Superior temporal gyrus (tissue), 1 donor: ENCODE results near the gene EIF2B4.
"Not testable (repeated sequence)": the region's sequence is repeated elsewhere in the genome, so short reads cannot be mapped to it uniquely, and the experiment has no call there.

ENCODE experiments used
- DNase-seq: peaks from one replicate; pipeline ENCODE4 v3.0.0-alpha.2; 2016; ENCODE audit errors: extremely low spot score

EIF2B4 gene

DNA sequence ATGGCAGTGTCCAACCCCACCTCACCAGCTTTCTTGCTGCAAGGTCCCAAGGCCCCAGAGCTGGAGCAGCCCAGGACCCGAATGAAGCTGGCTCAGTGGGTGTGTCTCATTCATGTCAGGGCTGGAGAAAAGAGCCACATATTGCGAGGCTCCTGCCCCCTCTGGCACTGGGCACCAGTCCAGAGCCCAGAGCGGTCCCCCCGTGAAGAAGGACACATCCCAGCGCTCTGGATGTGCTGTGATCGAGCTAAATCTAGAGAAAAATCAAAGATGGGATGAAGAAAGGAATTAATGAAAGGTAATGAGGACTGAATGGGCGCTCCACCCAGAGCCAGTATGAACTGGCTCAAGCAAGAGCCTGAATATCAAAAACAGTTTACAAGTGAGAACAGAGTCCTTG lies 34.0 kb downstream of the EIF2B4 start:
- DNase-seq = no peak

- no peak for DNase-seq
These were observed 34.8 kb downstream of the EIF2B4 start for GRCh38 chr2:27335311-27335710.

DNA sequence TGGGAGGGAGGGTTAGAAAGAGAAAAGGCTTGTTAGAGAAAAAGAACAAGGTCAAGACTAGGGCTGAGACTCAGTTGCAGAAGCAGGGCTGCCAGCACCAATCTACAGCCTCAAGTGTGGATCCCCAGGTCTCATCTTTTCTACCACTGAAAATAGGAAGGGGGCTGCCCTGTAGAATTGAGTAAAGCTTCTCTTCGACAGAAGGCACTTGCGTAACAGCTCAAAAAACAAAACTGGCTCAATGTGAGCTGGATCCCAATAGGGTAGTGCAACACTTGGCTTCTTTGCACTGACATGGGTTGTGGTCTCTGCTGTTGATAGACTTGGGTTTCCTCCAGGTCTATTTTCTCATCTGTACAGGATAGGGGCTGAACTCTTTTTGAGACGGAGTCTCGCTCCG lies 45.4 kb downstream of the EIF2B4 start:
- no peak for DNase-seq

DNA sequence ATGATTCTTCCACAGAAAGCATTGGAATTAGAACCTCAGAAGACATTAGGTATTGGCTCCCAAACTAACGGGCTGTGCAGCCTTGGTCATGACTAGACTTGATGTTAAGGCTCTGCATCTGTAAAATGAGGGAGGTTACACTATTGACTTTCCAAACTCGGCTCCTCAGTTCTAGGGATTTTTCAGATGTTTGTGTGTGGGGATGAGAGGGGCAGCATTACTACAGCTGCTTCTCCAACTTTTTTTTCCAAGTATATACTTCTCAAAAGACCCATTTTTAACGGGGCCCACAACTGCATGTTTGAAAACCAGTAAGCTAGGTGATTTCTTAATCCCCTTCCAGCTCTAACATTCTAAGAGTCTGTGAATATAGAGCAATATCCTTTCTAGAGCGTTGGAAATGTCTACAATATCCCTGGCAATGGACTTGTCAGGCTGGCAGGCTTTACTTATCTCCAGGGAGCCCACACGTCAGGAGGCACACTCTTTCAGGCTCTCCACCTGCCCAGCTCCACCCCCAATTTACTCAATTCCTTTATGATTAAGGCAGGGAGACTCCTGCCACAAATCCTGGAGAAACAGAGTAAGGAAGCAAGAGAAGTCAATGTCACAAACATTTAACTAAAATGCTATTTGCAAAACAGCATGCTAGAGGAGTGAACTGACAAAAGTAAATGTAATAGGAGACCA lies 46.4 kb downstream of the EIF2B4 start:
- no peak for DNase-seq

DNA sequence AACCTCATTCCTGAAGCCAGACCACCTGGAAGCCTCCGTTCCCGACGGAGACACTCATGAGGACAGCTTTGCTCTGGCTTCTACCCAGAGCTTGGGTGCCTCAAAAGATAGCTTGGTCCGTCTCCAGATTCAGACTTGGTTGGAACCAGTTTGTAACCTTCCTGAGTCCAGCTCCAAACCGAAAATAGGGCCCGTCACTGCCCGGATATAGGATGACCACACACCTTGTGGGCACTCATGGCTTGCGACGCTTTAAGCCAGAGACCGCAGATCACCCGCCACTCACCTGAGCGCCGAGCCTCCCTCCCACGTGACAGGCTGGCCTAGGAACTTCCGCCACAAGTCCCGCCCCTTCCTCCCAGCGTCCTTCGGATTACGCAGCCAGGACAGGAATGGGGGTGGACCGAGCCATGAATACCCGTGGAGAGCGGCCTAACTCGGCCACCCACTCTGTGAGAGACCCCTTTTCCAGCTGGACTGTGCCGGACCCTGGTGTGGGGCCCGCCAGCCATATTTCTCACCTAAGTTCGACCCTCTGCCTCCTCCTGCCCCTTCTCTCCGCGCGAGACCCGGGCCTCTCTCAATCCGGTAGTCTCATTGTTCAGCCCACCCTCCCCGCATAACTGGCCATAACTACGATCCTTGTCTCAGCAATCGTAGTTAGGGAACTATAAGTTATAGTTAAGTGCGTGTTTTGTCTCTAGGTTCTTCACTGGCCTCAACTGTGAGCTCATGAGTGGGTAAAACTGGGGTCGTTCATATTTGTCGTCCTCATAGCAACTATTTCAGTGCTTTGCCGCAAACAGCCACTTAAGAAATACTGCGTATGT lies 47.2 kb downstream of the EIF2B4 start, which contains the start of gene MPV17:
TSS of gene MPV17 (minus strand) at position 332 of the 830 bp plus-strand sequence. CDS start 580 bp downstream, outside the sequence.
- DNase-seq = peak; percentile 96

DNA sequence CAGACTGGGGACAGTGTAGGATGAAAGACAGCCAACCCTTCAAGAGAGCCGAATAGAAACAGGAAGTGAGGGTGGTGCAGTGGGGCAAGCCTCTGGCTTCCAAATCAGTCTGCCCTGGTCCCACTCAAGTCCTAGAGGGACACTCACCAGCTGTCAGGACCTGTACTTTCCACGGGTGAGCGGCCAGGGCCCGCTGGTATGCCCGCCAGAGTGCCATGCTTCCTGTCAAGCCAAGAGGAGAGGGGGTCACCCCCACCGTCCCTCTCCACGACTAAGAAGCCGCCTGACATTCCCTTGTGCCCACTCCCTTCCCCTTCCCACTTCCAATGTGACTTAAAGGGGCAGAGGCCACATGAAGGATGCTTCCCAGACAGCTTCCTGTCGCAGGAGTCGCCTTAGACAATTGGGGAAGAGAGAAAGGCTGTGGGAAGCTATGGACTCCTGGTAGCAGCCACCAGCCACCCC lies 47.8 kb downstream of the EIF2B4 start:
- DNase-seq = no peak

GRCh38 chr2:27320958-27321543 lies 49.1 kb downstream of the EIF2B4 start:
- DNase-seq = no peak

GRCh38 chr2:27319839-27320238 lies 50.3 kb downstream of the EIF2B4 start:
- not testable (repeated sequence) for DNase-seq

DNA sequence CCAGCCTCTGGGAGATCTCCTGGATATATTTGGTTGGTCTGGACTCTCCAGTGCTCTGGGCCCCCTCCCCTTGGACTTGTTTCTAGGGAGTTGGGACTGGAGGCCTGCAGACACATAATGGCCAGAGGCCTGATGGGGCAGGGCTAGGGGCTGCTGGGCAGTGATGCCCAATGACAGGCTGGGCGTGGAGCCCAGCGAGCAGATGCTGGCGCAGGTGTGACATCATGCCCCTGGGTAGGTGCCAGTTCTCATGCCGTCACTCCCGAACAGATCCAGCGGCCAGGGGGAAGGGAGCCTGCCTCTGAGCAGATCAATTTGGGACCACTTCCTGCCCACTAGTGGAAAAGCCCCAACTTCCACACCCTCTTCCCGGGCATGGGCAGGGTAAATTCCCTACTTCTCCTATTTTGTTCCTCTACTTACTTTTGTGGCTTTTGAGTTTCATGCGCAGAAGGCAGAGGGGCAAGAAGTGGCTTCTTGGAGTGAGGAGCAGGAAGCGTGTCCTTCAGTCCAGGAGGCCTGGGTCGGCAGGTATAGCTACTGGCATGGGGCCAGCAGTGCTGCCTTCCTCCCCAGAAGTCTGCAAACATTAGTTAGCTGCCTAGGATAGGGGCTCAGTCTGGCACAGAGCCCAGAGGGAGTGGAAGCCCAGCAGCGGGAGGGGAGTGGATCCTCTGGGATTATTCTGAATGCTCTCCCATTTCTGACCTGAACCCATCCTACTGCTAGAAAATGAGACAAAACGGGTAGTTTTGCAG lies 53.3 kb downstream of the EIF2B4 start:
- peak; percentile 77 for DNase-seq

GRCh38 chr2:27315122-27315521 lies 55.0 kb downstream of the EIF2B4 start:
- no peak for DNase-seq

DNA sequence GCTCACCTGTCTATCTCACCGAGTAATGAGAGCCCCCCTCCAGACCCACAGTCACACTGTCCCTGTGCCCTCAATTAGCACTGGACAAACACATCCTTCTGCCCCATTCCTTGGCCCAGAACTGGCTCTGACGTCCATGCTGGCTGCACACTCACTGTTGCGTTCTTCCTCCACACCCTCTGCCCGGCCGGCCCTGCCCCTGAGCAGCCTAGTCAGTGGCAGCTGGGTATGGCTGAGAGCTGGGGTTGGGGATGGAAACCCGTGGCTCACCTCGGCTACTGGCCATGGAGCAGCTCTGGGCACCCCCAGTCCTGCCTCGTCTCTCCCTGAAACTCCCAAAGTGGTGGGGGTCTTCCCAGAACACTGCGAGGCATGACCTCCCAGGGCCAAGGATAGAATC lies 55.4 kb downstream of the EIF2B4 start:
- DNase-seq = no peak
